Activated CD4-positive, alpha-beta T cell treated with anti-CD3 and anti-CD28 coated beads, Interleukin-2, amount 10 ng/mL, durations not matched to agents 7 days and 5 days (primary cell): ENCODE data around the gene BORCS6. TPM values are rescaled to one million over a fixed set of nuclear protein-coding genes. Genes with fewer than 3 reads are reported as not detected.
A peak's percentile ranks its signal among the peaks of the same experiment; 100 is the strongest.

Experiments used
- CTCF ChIA-PET: fragments of 350-600 bp; sonication (Branson Sonifier 250); formaldehyde crosslinking; loops from one replicate; lab custom pipeline; 2021; ENCODE audit warnings: antibody characterized with exemption; lab: Charles Lee
- POLR2A ChIA-PET: fragments of 350-600 bp; sonication (Branson Sonifier 250); formaldehyde crosslinking; loops from one replicate; lab custom pipeline; 2021; ENCODE audit warnings: antibody characterized with exemption; lab: Charles Lee
- DNase-seq: peaks from one replicate; pipeline ENCODE4 v3.0.0-alpha.2; 2020
- H3K27ac Mint-ChIP-seq: one replicate; pipeline ENCODE4 v1.8.0; 2021; ENCODE audit warnings: mild to moderate bottlenecking, moderate library complexity, mixed read lengths
- H3K27me3 Mint-ChIP-seq: one replicate; pipeline ENCODE4 v1.8.0; 2021; ENCODE audit warnings: mixed read lengths
- H3K36me3 Mint-ChIP-seq: one replicate; pipeline ENCODE4 v1.8.0; 2021; ENCODE audit warnings: low read depth, mixed read lengths
- H3K4me1 Mint-ChIP-seq: one replicate; pipeline ENCODE4 v1.8.0; 2021; ENCODE audit warnings: mixed read lengths
- H3K4me3 Mint-ChIP-seq: one replicate; pipeline ENCODE4 v1.8.0; 2021; ENCODE audit warnings: mild to moderate bottlenecking, moderate library complexity, mixed read lengths
- H3K9me3 Mint-ChIP-seq: one replicate; pipeline ENCODE4 v1.8.0; 2021; ENCODE audit warnings: mixed read lengths
- microRNA-seq: library from miRNA; unstranded; fragments of <30 nt; microRNA quantifications from one replicate; pipeline ENCODE4 v1.2.0, GENCODE V29; 2021; ENCODE audit warnings: borderline microRNAs expressed, borderline replicate concordance
- total RNA-seq, 2 experiments: library from RNA; stranded (reverse); gene quantifications; one replicate each; pipeline ENCODE4 v1.2.3, GENCODE V29; 2021

Gene BORCS6
- total RNA-seq, 2 experiments from 2014 or later, result 12.2 to 12.9 TPM

- H3K4me1 Mint-ChIP-seq, result peaks cover under 1% of the 10 kb centered on the region
- H3K27me3 Mint-ChIP-seq, result peaks cover under 1% of the 10 kb centered on the region
- peaks cover 27% of the 10 kb centered on the region for H3K36me3 Mint-ChIP-seq
- ChIA-PET CTCF (interaction anchor here (1.1 to 7.0 kb wide), 4 partner anchors 8 to 81 kb away, joined by 3 to 68 read pairs (median 30); partner anchors contain the start of gene PER1), POLR2A (no interaction called here)
- H3K9me3 Mint-ChIP-seq, result no peaks in the 10 kb centered on the region
- DNase-seq, result no peak
- no peak overlapping the region for H3K4me3 Mint-ChIP-seq
- no peak overlapping the region for H3K27ac Mint-ChIP-seq
Measured at GRCh38 chr17:8141741-8142140, 48.2 kb downstream of the BORCS6 start.

GRCh38 chr17:8141045-8141444 lies 48.9 kb downstream of the BORCS6 start:
- H3K9me3 Mint-ChIP-seq, result no peaks in the 10 kb centered on the region
- CTCF ChIA-PET, result interaction anchor here (0.8 to 7.0 kb wide), 7 partner anchors 8 to 82 kb away, joined by 3 to 68 read pairs (median 8); partner anchors contain the start of gene PER1
- peaks cover 2% of the 10 kb centered on the region for H3K4me1 Mint-ChIP-seq
- H3K4me3 Mint-ChIP-seq, result no peak overlapping the region
- H3K36me3 Mint-ChIP-seq, result peaks cover 21% of the 10 kb centered on the region
- no peak overlapping the region for H3K27ac Mint-ChIP-seq
- POLR2A ChIA-PET, result no interaction called here
- DNase-seq, result no peak
- peaks cover 5% of the 10 kb centered on the region for H3K27me3 Mint-ChIP-seq

GRCh38 chr17:8140065-8141029 lies 49.6 kb downstream of the BORCS6 start:
- ChIA-PET CTCF (interaction anchor here (0.8 to 7.0 kb wide), 10 partner anchors 9 to 82 kb away, joined by 3 to 68 read pairs (median 6); partner anchors contain the start of gene PER1), POLR2A (interaction anchor here (1.7 kb wide), 1 partner anchor 17 kb away, joined by 5 read pairs; no protein-coding TSS in a partner anchor)
- no peak overlapping the region for H3K4me3 Mint-ChIP-seq
- DNase-seq, result no peak
- no peaks in the 10 kb centered on the region for H3K9me3 Mint-ChIP-seq
- peaks cover 2% of the 10 kb centered on the region for H3K4me1 Mint-ChIP-seq
- H3K27me3 Mint-ChIP-seq, result peaks cover 5% of the 10 kb centered on the region
- no peak overlapping the region for H3K27ac Mint-ChIP-seq
- peaks cover 16% of the 10 kb centered on the region for H3K36me3 Mint-ChIP-seq

- DNase-seq, result peak; percentile 96
- Mint-ChIP-seq H3K4me1 (peaks cover 2% of the 10 kb centered on the region), H3K9me3 (no peaks in the 10 kb centered on the region), H3K4me3 (no peak overlapping the region), H3K27ac (no peak overlapping the region), H3K27me3 (peaks cover 5% of the 10 kb centered on the region), H3K36me3 (peaks cover 14% of the 10 kb centered on the region)
- ChIA-PET POLR2A (interaction anchor here (0.6 to 1.7 kb wide), 4 partner anchors 12 to 63 kb away, joined by 3 to 5 read pairs (median 4); no protein-coding TSS in a partner anchor), CTCF (interaction anchor here (0.6 to 7.0 kb wide), 31 partner anchors 9 to 238 kb away, joined by 3 to 68 read pairs (median 4); partner anchors contain the start of genes ALOXE3, HES7, PER1 and SLC25A35)
Measured at GRCh38 chr17:8138672-8139371, 51.2 kb downstream of the BORCS6 start.

GRCh38 chr17:8138374-8138671 lies 51.7 kb downstream of the BORCS6 start:
- H3K4me3 Mint-ChIP-seq, result no peak overlapping the region
- POLR2A ChIA-PET, result interaction anchor here (0.6 to 1.7 kb wide), 3 partner anchors 19 to 46 kb away, joined by 3 to 5 read pairs (median 4); no protein-coding TSS in a partner anchor

More at GRCh38 chr17:8138374-8138671, 51.7 kb downstream of the BORCS6 start:
- CTCF ChIA-PET, result interaction anchor here (0.8 to 7.0 kb wide), 24 partner anchors 9 to 239 kb away, joined by 3 to 68 read pairs (median 5); partner anchors contain the start of genes ALOXE3, HES7, PER1 and SLC25A35
- peaks cover 11% of the 10 kb centered on the region for H3K36me3 Mint-ChIP-seq
- H3K27me3 Mint-ChIP-seq, result peaks cover 5% of the 10 kb centered on the region
- no peaks in the 10 kb centered on the region for H3K9me3 Mint-ChIP-seq
- peaks cover 2% of the 10 kb centered on the region for H3K4me1 Mint-ChIP-seq
- no peak for DNase-seq
- no peak overlapping the region for H3K27ac Mint-ChIP-seq

Small RNA genes within 50 kb of the gene (microRNA-seq; reads per million reads assigned to microRNA genes)
- gene MIR4521 (92.5 reads per million, percentile 70 among the genes with 10 or more reads in this experiment), gene MIR6883 (not detected)

Other genes starting within 250 kb of the BORCS6 start
- not detected for gene GUCY2D, start 187.6 kb downstream of the BORCS6 start, total RNA-seq
- gene ALOX15B, start 151.1 kb downstream of the BORCS6 start, total RNA-seq, result not detected
- under 1 TPM; 0.27 to 0.31 TPM for gene ALOX12B, start 102.5 kb downstream of the BORCS6 start, total RNA-seq
- not detected for gene ALOXE3, start 71.7 kb downstream of the BORCS6 start, total RNA-seq
- under 1 TPM; 0.15 to 0.20 TPM for gene HES7, start 66.1 kb downstream of the BORCS6 start, total RNA-seq
- gene PER1, start 37.8 kb downstream of the BORCS6 start, total RNA-seq, result 10 to 100 TPM; 26.9 to 28.7 TPM
- 10 to 100 TPM; 71.1 to 79.1 TPM for gene VAMP2, start 27.2 kb downstream of the BORCS6 start, total RNA-seq
- 10 to 100 TPM; 34.8 to 37.2 TPM for gene TMEM107, start 13.8 kb downstream of the BORCS6 start, total RNA-seq
- 100 to 1,000 TPM; 188 to 224 TPM for gene AURKB, start 20.4 kb upstream of the BORCS6 start, total RNA-seq
- 100 to 1,000 TPM; 125 to 126 TPM for gene CTC1, start 57.9 kb upstream of the BORCS6 start, total RNA-seq
- 10 to 100 TPM; 54.0 to 60.4 TPM for gene PFAS, start 59.1 kb upstream of the BORCS6 start, total RNA-seq
- 10 to 100 TPM; 41.2 to 48.9 TPM for gene RANGRF, start 98.5 kb upstream of the BORCS6 start, total RNA-seq
- 10 to 100 TPM; 11.7 to 12.4 TPM for gene SLC25A35, start 105.2 kb upstream of the BORCS6 start, total RNA-seq
- not detected for gene ARHGEF15, start 120.1 kb upstream of the BORCS6 start, total RNA-seq
- gene ODF4, start 149.7 kb upstream of the BORCS6 start, total RNA-seq, result not detected
- 1,000 to 10,000 TPM; 2,050 to 2,305 TPM for gene RPL26, start 193.0 kb upstream of the BORCS6 start, total RNA-seq
- gene RNF222, start 207.6 kb upstream of the BORCS6 start, total RNA-seq, result under 1 TPM; 0.10 to 0.12 TPM
- gene NDEL1, start 245.7 kb upstream of the BORCS6 start, total RNA-seq, result 10 to 100 TPM; 59.7 to 65.5 TPM